Esophagus muscularis mucosa (tissue), 4 donors: ENCODE results near the gene RPL10A. TPM values are rescaled to one million over a fixed set of nuclear protein-coding genes. Genes with fewer than 3 reads are reported as not detected.

ENCODE experiments used
- DNase-seq: peaks from one replicate; pipeline ENCODE4 v3.0.0-alpha.2; 2017; ENCODE audit errors: extremely low spot score
- H3K27ac ChIP-seq, 4 donors: fragments of 200-600 bp; sonication (generic); replicated peaks in 1 of 4; 1 replicate in 3 of 4; 2 replicates in 1 of 4; pipeline ENCODE4 v1.5.1; 2016 to 2019; ENCODE audit warnings: mild to moderate bottlenecking in 1 of 4
- H3K27me3 ChIP-seq, 4 donors: fragments of 200-600 bp; sonication (generic); one replicate each; pipeline versions ENCODE4 v1.5.1 to v1.6.0; 2016 to 2019
- H3K36me3 ChIP-seq, 4 donors: fragments of 200-600 bp; sonication (generic); one replicate each; pipeline ENCODE4 v1.5.1; 2016 to 2019
- H3K4me1 ChIP-seq, 4 donors: fragments of 200-600 bp; sonication (generic); one replicate each; pipeline ENCODE4 v1.5.1; 2016 to 2019
- H3K4me3 ChIP-seq, 4 donors: fragments of 200-600 bp; sonication (generic); 1 replicate in 2 of 4; 2 replicates in 2 of 4; pipeline ENCODE4 v1.5.1; 2016 to 2019; ENCODE audit warnings: mild to moderate bottlenecking in 4 of 4, moderate library complexity in 1 of 4
- H3K9me3 ChIP-seq, 4 donors: fragments of 200-600 bp; sonication (generic); 1 replicate in 3 of 4; 2 replicates in 1 of 4; pipeline ENCODE4 v1.5.1; 2016 to 2019
- EP300 ChIP-seq: sonication (generic); formaldehyde crosslinking; IDR thresholded peaks from one replicate; pipeline ENCODE4 v1.6.1; 2017; ENCODE audit warnings: antibody characterized with exemption
- POLR2A ChIP-seq: fragments of 450-650 bp; IDR thresholded peaks from one replicate; pipeline ENCODE4 v1.6.1; 2017; ENCODE audit warnings: antibody characterized with exemption, moderate library complexity, mild to moderate bottlenecking, low read depth
- POLR2AphosphoS5 ChIP-seq, 2 donors: sonication (generic); formaldehyde crosslinking; IDR thresholded peaks; one replicate each; pipeline ENCODE4 v1.6.1; 2017; ENCODE audit warnings: antibody characterized with exemption in 2 of 2
- WGBS: methylation state at CpG from one replicate; pipeline ENCODE4 v1.1.5; 2018; 5-methylcytosine and 5-hydroxymethylcytosine counted together
- intact Hi-C: fragments of 100-400 bp; cut with DNase I; formaldehyde crosslinking; loops from one replicate; pipeline ENCODE4 v1.15.1; 2023
- total RNA-seq, 4 donors: library from RNA; depleted of rRNA; stranded (reverse); fragments of >200 nt; gene quantifications; one replicate each; pipeline versions ENCODE4 v1.1.0 to v1.2.1, GENCODE V29; 2016
- TF ChIP-seq, protein P1 (sequence below), 3 experiments: fragments of 200-600 bp in 2 of 3; fragments of 450-650 bp in 1 of 3; sonication (generic) in 2 of 3; IDR thresholded peaks; one replicate each; pipeline ENCODE4 v1.5.1; 2017 to 2019; ENCODE audit warnings: antibody characterized with exemption in 3 of 3, mild to moderate bottlenecking in 2 of 3, moderate library complexity in 1 of 3

The RPL10A gene
- total RNA-seq, 4 donors from 2014 or later: 1,484 to 1,840 (median 1,566) TPM

DNA sequence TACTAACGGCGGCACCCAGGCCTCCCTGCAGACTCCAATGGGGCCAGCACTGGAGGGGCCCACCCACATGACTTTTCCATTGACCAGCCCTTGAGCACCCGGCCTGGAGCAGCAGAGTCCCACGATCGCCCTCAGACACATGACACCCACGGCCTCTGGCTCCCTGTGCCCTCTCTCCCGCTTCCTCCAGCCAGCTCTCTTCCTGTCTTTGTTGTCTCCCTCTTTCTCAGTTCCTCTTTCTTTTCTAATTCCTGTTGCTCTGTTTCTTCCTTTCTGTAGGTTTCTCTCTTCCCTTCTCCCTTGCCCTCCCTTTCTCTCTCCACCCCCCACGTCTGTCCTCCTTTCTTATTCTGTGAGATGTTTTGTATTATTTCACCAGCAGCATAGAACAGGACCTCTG, 42.1 kb upstream of the RPL10A start:
- 77% methylated on average over 8 of the region's 8 CpGs for WGBS
- peaks cover 0 to 13% (median 12%) of the 10 kb centered on the region in 4 donors for H3K9me3 ChIP-seq
- no peak overlapping the region for H3K4me3 ChIP-seq
- no peaks in the 10 kb centered on the region for H3K27me3 ChIP-seq
- H3K36me3 ChIP-seq: peaks cover 26 to 60% (median 53%) of the 10 kb centered on the region in 4 donors
- H3K4me1 ChIP-seq: peaks cover 0 to 16% (median 8%) of the 10 kb centered on the region in 4 donors
- no peak overlapping the region for H3K27ac ChIP-seq
- TF ChIP-seq, protein P1, sequence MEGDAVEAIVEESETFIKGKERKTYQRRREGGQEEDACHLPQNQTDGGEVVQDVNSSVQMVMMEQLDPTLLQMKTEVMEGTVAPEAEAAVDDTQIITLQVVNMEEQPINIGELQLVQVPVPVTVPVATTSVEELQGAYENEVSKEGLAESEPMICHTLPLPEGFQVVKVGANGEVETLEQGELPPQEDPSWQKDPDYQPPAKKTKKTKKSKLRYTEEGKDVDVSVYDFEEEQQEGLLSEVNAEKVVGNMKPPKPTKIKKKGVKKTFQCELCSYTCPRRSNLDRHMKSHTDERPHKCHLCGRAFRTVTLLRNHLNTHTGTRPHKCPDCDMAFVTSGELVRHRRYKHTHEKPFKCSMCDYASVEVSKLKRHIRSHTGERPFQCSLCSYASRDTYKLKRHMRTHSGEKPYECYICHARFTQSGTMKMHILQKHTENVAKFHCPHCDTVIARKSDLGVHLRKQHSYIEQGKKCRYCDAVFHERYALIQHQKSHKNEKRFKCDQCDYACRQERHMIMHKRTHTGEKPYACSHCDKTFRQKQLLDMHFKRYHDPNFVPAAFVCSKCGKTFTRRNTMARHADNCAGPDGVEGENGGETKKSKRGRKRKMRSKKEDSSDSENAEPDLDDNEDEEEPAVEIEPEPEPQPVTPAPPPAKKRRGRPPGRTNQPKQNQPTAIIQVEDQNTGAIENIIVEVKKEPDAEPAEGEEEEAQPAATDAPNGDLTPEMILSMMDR (IDR thresholded peaks at IDR 0.05): no peak
- no peak for DNase-seq
- intact Hi-C loops: no loop called here

GRCh38 chr6:35427435-35427834, 40.8 kb upstream of the RPL10A start:
- TF ChIP-seq, protein P1 (IDR thresholded peaks at IDR 0.05): no peak
- WGBS: 94% methylated on average over 3 of the region's 5 CpGs
- no peak for DNase-seq
- Histone ChIP-seq H3K27me3 (no peaks in the 10 kb centered on the region), H3K9me3 (peaks cover 0 to 13% (median 12%) of the 10 kb centered on the region in 4 donors), H3K4me3 (no peak overlapping the region), H3K4me1 (peaks cover 0 to 16% (median 8%) of the 10 kb centered on the region in 4 donors), H3K27ac (no peak overlapping the region), H3K36me3 (peaks cover 16 to 48% (median 43%) of the 10 kb centered on the region in 4 donors)
- intact Hi-C loops: no loop called here

- intact Hi-C loops: no loop called here
Observed at GRCh38 chr6:35427851-35428321, 40.3 kb upstream of the RPL10A start.

DNA sequence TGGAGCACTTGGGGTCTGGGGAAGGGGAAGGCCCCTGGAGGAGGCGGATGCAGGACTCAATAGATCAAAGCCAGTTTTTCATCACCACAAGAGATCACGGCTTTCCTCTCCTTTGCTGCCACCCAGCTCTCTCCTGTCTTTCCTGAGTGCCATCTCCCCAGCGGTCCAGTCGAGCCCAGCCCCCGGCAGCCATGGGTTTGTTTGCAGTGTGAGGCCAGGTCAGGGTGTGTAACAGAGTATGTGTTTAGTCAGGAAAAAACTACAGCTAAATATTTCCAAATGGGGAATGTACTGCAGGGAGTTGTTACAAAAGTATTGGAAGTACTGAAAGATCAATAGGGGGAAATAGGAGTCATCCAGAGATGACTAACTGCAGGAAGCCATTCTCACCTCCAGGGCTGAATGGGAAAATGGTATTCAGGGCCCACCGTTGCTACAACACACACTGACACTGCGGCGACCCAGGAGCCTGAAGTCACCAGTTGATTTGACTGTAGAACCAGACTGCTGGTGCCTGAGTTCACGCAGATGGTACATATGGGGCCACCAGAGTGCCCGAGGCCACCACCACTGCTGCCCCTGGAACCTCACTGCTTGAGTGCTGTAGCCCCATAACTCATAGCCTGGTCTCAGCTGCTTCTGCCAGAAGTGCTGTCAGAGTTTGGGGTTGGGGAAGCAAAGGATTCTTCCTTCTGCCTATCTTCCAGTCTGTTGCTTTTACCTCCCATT, 39.6 kb upstream of the RPL10A start:
- Histone ChIP-seq H3K4me1 (peaks cover 0 to 16% (median 8%) of the 10 kb centered on the region in 4 donors), H3K27ac (no peak overlapping the region), H3K27me3 (no peaks in the 10 kb centered on the region), H3K4me3 (no peak overlapping the region), H3K9me3 (peaks cover 0 to 13% (median 12%) of the 10 kb centered on the region in 4 donors), H3K36me3 (peaks cover 15 to 41% (median 40%) of the 10 kb centered on the region in 4 donors)
- intact Hi-C loops: no loop called here
- TF ChIP-seq EP300 (no peak), POLR2AphosphoS5 (IDR thresholded peaks at IDR 0.05) (no peak)
- TF ChIP-seq, protein P1 (IDR thresholded peaks at IDR 0.05): no peak
- no peak for DNase-seq
- WGBS: 84% methylated on average over 10 of the region's 10 CpGs

More at GRCh38 chr6:35427851-35428321, 40.3 kb upstream of the RPL10A start:
- Histone ChIP-seq H3K27ac (no peak overlapping the region), H3K4me3 (no peak overlapping the region), H3K36me3 (peaks cover 15 to 46% (median 40%) of the 10 kb centered on the region in 4 donors), H3K4me1 (peaks cover 0 to 16% (median 8%) of the 10 kb centered on the region in 4 donors), H3K27me3 (no peaks in the 10 kb centered on the region), H3K9me3 (peaks cover 0 to 13% (median 12%) of the 10 kb centered on the region in 4 donors)
- no peak for DNase-seq
- WGBS: 56% methylated on average over 9 of the region's 9 CpGs
- no peak for TF ChIP-seq POLR2AphosphoS5 (IDR thresholded peaks at IDR 0.05)
- TF ChIP-seq, protein P1 (IDR thresholded peaks at IDR 0.05): no peak
- TF ChIP-seq EP300: no peak
- TF ChIP-seq POLR2A: no peak
